Smooth muscle cell (in vitro differentiated cells): ENCODE data around the gene KRT8. TPM values are rescaled to one million over a fixed set of nuclear protein-coding genes. Genes with fewer than 3 reads are reported as not detected.

Source experiments
- DNase-seq: peaks from one replicate; lab custom pipeline; 2025; ENCODE audit not compliant: unreplicated experiment; lab: John Stamatoyannopoulos, UW
- H2AFZ ChIP-seq: fragments of 200-600 bp; sonication (generic); 2 replicates; pipeline ENCODE4 v1.6.0; 2016; ENCODE audit warnings: antibody characterized with exemption, low read depth, mild to moderate bottlenecking
- H3F3A ChIP-seq: fragments of 200-600 bp; sonication (generic); 2 replicates; pipeline ENCODE4 v1.6.0; 2017; ENCODE audit warnings: antibody characterized with exemption, low read depth
- H3K27ac ChIP-seq: fragments of 200-600 bp; sonication (generic); 2 replicates; pipeline ENCODE4 v1.5.1; 2016; ENCODE audit warnings: low read depth, mild to moderate bottlenecking
- H3K27me3 ChIP-seq: fragments of 200-600 bp; sonication (generic); 2 replicates; pipeline ENCODE4 v1.6.1; 2016; ENCODE audit warnings: low read depth, mild to moderate bottlenecking
- H3K36me3 ChIP-seq: fragments of 200-600 bp; sonication (generic); 2 replicates; pipeline ENCODE4 v1.5.1; 2016; ENCODE audit warnings: low read depth
- H3K4me1 ChIP-seq: fragments of 200-600 bp; sonication (generic); 2 replicates; pipeline ENCODE4 v1.5.1; 2016; ENCODE audit warnings: low read depth
- H3K4me2 ChIP-seq: fragments of 200-600 bp; sonication (generic); 2 replicates; pipeline ENCODE4 v1.6.0; 2016; ENCODE audit warnings: mild to moderate bottlenecking
- H3K4me3 ChIP-seq: fragments of 200-600 bp; sonication (generic); 2 replicates; pipeline ENCODE4 v1.5.1; 2016; ENCODE audit warnings: mild to moderate bottlenecking
- H3K79me2 ChIP-seq: fragments of 200-600 bp; sonication (generic); 2 replicates; pipeline ENCODE4 v1.6.0; 2016; ENCODE audit warnings: low read depth, mild to moderate bottlenecking
- H3K9ac ChIP-seq: fragments of 200-600 bp; sonication (generic); 2 replicates; pipeline ENCODE4 v1.6.0; 2016; ENCODE audit warnings: low read depth
- H3K9me3 ChIP-seq: fragments of 200-600 bp; sonication (generic); replicated peaks from 2 replicates; pipeline ENCODE4 v1.5.1; 2016; ENCODE audit warnings: low read depth
- H4K20me1 ChIP-seq: fragments of 200-600 bp; sonication (generic); 2 replicates; pipeline ENCODE4 v1.6.0; 2016; ENCODE audit warnings: low read depth
- CTCF ChIP-seq: fragments of 200-600 bp; sonication (generic); IDR thresholded peaks from 2 replicates; pipeline ENCODE4 v1.5.1; 2017; ENCODE audit warnings: borderline replicate concordance, mild to moderate bottlenecking, antibody characterized with exemption; ENCODE audit not compliant: insufficient read depth, poor library complexity, severe bottlenecking
- whole genome bisulfite sequencing: methylation state at CpG from one replicate; pipeline ENCODE4 v1.1.7; 2016; ENCODE audit warnings: low lambda C conversion rate; 5-methylcytosine and 5-hydroxymethylcytosine counted together
- polyA plus RNA-seq: library from polyadenylated mRNA; unstranded; fragments of >200 nt; fragmentation: Nextera tagmentation; extraction: Ambion mirVana; gene quantifications from 2 replicates; pipeline ENCODE4 v1.2.1, GENCODE V29; 2016
- total RNA-seq: library from RNA; depleted of rRNA; stranded (reverse); fragments of >200 nt; gene quantifications from 2 replicates; pipeline ENCODE4 v1.2.3, GENCODE V29; 2014

Gene KRT8
- total and polyA plus RNA-seq, 2 experiments from 2014 or later = 929 to 1,025 TPM

DNA sequence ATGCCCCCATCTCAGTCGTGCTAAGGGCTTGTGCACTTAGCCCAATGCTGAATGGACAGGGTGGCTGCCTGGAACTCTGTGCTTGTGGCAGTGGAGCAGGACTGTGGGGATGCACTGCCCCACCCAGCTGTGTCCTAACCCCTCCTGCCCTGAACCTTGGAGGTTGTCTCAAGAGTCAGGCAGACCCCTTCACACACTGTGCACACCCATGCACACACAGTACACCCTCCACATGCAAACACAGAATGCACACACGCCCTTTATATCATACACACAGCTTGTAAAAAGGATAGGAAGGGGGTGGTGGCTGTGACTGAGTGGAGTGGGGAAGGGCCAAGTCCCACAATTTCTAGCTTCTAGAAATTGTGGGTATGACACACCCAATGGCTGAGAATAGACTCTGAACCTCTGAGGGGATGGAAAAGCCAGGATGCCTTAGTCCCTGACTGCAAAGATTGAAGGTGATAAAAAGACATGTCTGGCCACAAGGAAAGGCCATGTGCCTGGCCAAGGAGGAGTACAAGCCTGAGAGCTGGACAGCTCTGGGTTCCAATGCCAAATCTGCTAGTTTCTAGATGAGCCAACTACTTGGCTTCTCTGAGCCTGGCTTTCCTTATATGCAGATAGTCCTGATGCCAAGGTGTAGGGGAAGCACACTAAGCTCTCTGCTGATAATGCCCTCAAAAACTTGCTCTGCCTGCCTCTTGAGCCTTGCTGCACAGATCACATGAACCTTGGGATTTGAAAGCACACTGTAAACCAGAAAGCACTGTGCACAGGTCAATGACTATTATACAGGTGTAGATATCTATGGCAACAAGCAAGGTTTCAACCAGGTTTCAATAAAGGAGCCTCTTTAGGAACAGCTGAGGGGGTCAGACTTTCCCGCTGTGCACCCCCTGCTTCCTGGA lies 8.4 kb downstream of the KRT8 start:
- Histone ChIP-seq H3K9ac (no peak overlapping the region), H3K79me2 (peaks cover 9% of the 10 kb centered on the region), H3F3A (peaks cover 38% of the 10 kb centered on the region), H2AFZ (no peak overlapping the region), H4K20me1 (peaks cover 49% of the 10 kb centered on the region), H3K9me3 (no peaks in the 10 kb centered on the region), H3K4me2 (no peak overlapping the region), H3K27ac (no peak overlapping the region), H3K36me3 (peaks cover 16% of the 10 kb centered on the region), H3K4me1 (no peaks in the 10 kb centered on the region), H3K4me3 (no peak overlapping the region), H3K27me3 (no peaks in the 10 kb centered on the region)
- DNase-seq = no peak
- TF ChIP-seq CTCF = no peak
- WGBS = 72% methylated on average over 3 of the region's 3 CpGs

GRCh38 chr12:52895726-52896189 lies 9.1 kb downstream of the KRT8 start:
- H4K20me1 ChIP-seq = peaks cover 42% of the 10 kb centered on the region

DNA sequence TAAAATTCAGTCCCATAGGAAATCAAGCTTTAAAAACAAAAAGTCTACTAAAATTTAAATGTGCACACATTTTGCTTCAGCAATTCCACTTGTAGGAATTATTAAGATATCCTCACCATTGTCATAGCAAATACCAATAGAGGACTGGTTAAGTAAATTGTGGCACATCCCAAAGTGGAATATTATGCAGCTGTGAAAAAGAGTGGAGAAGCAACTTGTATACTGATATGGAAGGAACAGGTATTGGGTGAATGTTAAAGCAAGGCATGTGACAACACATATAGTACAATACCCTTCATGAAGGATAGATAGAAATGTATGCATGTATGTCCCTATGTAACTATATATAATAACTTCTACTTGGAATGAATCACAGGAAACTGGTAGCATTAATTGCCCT lies 11.9 kb downstream of the KRT8 start:
- Histone ChIP-seq H3K27me3 (no peaks in the 10 kb centered on the region), H4K20me1 (peaks cover 14% of the 10 kb centered on the region), H3K4me2 (no peak overlapping the region), H3K9ac (no peak overlapping the region), H3K9me3 (no peaks in the 10 kb centered on the region), H3K27ac (no peak overlapping the region), H3K36me3 (peaks cover 3% of the 10 kb centered on the region), H3K4me3 (no peak overlapping the region), H3K79me2 (no peaks in the 10 kb centered on the region), H3F3A (peaks cover 11% of the 10 kb centered on the region), H2AFZ (no peak overlapping the region), H3K4me1 (no peaks in the 10 kb centered on the region)
- no peak for TF ChIP-seq CTCF
- no peak for DNase-seq

More at GRCh38 chr12:52895726-52896189, 9.1 kb downstream of the KRT8 start:
- H3K27me3 ChIP-seq = no peaks in the 10 kb centered on the region
- WGBS = 46% methylated on average over 2 of the region's 2 CpGs
- no peak overlapping the region for H3K4me2 ChIP-seq
- no peak for TF ChIP-seq CTCF
- no peak overlapping the region for H2AFZ ChIP-seq
- no peaks in the 10 kb centered on the region for H3K9me3 ChIP-seq
- H3K79me2 ChIP-seq = peaks cover 2% of the 10 kb centered on the region
- H3K36me3 ChIP-seq = peaks cover 12% of the 10 kb centered on the region
- peaks cover 31% of the 10 kb centered on the region for H3F3A ChIP-seq
- H3K4me1 ChIP-seq = no peaks in the 10 kb centered on the region
- DNase-seq = no peak
- no peak overlapping the region for H3K9ac ChIP-seq
- H3K4me3 ChIP-seq = no peak overlapping the region
- H3K27ac ChIP-seq = no peak overlapping the region
